Aorta (tissue), 5 donors: ENCODE data around the gene STX5. TPM values are rescaled to one million over a fixed set of nuclear protein-coding genes. Genes with fewer than 3 reads are reported as not detected.

Experiments
- ATAC-seq: fragments of 200-7000 bp; cut with Tn5 transposase; one replicate; pipeline ENCODE4 v1.9.1; 2022; ENCODE audit warnings: moderate library complexity; ENCODE audit not compliant: low FRiP score
- DNase-seq, 2 donors: peaks; one replicate each; pipeline ENCODE4 v3.0.0-alpha.2; 2020
- H3K27ac ChIP-seq, 2 donors: one replicate each; pipeline ENCODE4 v1.5.1; 2013; ENCODE audit warnings: low read length in 2 of 2, mild to moderate bottlenecking in 2 of 2, moderate library complexity in 2 of 2, control low read depth in 1 of 2, inconsistent platforms in 1 of 2, low read depth in 1 of 2
- H3K27me3 ChIP-seq, 2 donors: one replicate each; pipeline ENCODE4 v1.6.1; 2013; ENCODE audit warnings: control low read depth in 1 of 2, low read length in 1 of 2, mild to moderate bottlenecking in 1 of 2, moderate library complexity in 1 of 2; ENCODE audit not compliant: insufficient read depth in 2 of 2, control insufficient read depth in 1 of 2
- H3K36me3 ChIP-seq, 2 donors: one replicate each; pipeline ENCODE4 v1.6.1; 2013; ENCODE audit warnings: control low read depth in 1 of 2, low read length in 1 of 2, mild to moderate bottlenecking in 1 of 2; ENCODE audit not compliant: insufficient read depth in 2 of 2, control insufficient read depth in 1 of 2
- H3K4me1 ChIP-seq, 2 donors: one replicate each; pipeline ENCODE4 v1.6.1; 2013; ENCODE audit warnings: low read length in 2 of 2, control low read depth in 1 of 2, mild to moderate bottlenecking in 1 of 2, moderate library complexity in 1 of 2; ENCODE audit not compliant: insufficient read depth in 2 of 2, control insufficient read depth in 1 of 2
- H3K4me3 ChIP-seq, 2 donors: one replicate each; pipeline ENCODE4 v1.5.1; 2013; ENCODE audit warnings: low read length in 2 of 2, control low read depth in 1 of 2, mild to moderate bottlenecking in 1 of 2
- H3K9me3 ChIP-seq: one replicate; pipeline ENCODE4 v1.6.1; 2013; ENCODE audit warnings: mild to moderate bottlenecking, low read length; ENCODE audit not compliant: control insufficient read depth
- WGBS, 2 donors: extraction: QIAGEN DNeasy Blood & Tissue Kit; methylation state at CpG; one replicate each; pipeline ENCODE4 v1.1.7; 2013; 5-methylcytosine and 5-hydroxymethylcytosine counted together
- intact Hi-C, 2 donors: fragments of 100-400 bp; cut with DNase I; formaldehyde crosslinking; loops; one replicate each; pipeline versions ENCODE4 v1.14.2 to v1.15.0; 2022
- polyA plus RNA-seq, 2 donors: library from polyadenylated mRNA; stranded (reverse); fragments of 200-250 nt; gene quantifications; one replicate each; pipeline ENCODE4 v1.2.3, GENCODE V29; 2013
- total RNA-seq, 2 donors: library from RNA; stranded (reverse); fragmentation: NEBNext Ultra II Directional; extraction: Animal tissue kit (Norgen Biotek cat#: 25700); gene quantifications; one replicate each; pipeline ENCODE4 v1.2.1, GENCODE V29; 2021
- donor health status: healthy with polysubstance abuse.
- donor health status: Bipolar disorder and iron deficiency.
- donor health status: DM: no; HTN: no; CAD: no.
- donor health status: DM: no; HTN: no; CAD: no.
- donor health status: DM: yes; HTN: yes; CAD: no.

Gene STX5
- total and polyA plus RNA-seq, 4 donors, result 19.2 to 46.4 (median 43.3) TPM

DNA sequence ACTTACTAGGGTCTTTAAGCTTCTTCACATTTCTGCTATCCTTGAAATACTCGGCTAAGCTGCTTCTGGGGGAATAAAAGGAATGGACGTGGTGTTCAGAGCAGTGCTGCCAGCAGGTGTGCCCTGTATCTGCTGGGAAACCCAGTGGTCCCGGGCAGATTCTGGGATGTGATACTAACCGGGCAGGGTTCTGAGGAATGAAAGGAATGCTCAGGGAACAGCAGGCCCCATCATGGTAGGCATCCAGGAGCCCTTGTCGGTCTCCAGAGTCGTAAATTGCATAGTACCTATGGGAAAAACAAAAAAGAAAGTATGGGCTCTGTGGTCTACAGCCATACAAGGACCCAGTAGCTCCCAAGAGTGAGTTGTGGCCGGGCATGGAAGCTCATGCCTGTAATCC is 35.6 kb downstream of the STX5 start:
- no peak for DNase-seq
- Histone ChIP-seq H3K4me3 (no peak overlapping the region), H3K4me1 (no peaks in the 10 kb centered on the region), H3K27ac (no peak overlapping the region), H3K27me3 (no peaks in the 10 kb centered on the region), H3K36me3 (peaks cover 0 to 16% of the 10 kb centered on the region in 2 donors), H3K9me3 (no peaks in the 10 kb centered on the region)
- ATAC-seq, result no peak
- 76 to 78% methylated on average over 7 of the region's 7 CpGs for WGBS, 2 donors
- intact Hi-C loops, result no loop called here

DNA sequence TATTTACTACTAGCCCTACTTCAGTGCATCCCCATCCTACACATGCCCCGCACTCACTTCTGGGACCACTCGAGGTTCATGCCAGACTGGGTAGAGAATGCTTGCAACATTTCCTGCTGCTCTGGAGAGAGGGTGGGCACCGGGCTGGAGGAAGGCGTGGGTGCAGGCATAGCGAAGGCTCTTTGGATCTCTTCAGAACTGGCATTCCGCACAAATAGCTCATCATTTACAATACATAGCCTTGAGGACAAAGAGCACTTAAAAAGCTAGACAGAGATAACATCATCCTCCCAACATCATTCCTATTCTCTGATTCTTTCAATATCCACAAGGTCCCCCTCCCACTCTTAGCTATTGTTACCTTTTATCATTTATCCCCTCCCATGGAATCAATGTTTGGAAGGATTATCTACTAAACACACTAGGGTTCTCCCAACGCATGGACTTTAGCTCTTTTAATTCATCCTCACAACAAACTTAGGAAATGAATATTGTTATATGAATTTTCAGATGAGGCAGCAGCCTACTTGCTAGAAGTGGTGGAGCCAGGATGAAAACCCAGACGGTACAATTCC is 37.6 kb downstream of the STX5 start:
- DNase-seq (no peak), ATAC-seq (no peak)
- 89 to 90% methylated on average over 8 of the region's 8 CpGs for WGBS, 2 donors
- Histone ChIP-seq H3K27ac (no peak overlapping the region), H3K9me3 (no peaks in the 10 kb centered on the region), H3K4me3 (no peak overlapping the region), H3K4me1 (no peaks in the 10 kb centered on the region), H3K36me3 (peaks cover 0 to 5% of the 10 kb centered on the region in 2 donors), H3K27me3 (no peaks in the 10 kb centered on the region)
- intact Hi-C loops, result no loop called here

DNA sequence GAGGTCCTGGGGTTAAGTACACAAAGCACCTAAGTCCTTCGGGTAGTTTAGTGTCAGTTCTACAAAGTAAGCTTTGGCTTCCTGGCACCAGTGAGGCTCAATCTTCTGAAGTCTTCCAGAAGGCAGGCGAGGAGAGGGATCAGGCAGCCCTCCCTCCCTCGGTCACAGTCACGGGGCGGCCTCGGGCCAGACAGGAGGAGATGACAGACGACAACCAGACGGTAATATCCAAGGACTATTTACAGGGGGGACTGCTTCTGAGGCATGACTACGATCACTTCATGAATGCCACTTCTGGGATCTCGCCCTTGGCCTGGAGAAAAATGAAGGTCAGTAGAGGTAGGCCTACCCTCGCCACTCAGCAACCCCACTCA is 39.7 kb downstream of the STX5 start:
- ATAC-seq (peak; percentile 34), DNase-seq (peak in 1 of 2 donors; percentile 62)
- H3K36me3 ChIP-seq, result peaks cover 0 to 5% of the 10 kb centered on the region in 2 donors
- no peaks in the 10 kb centered on the region for H3K9me3 ChIP-seq
- no peaks in the 10 kb centered on the region for H3K4me1 ChIP-seq
- H3K27ac ChIP-seq, result peak overlapping the region in 1 of 2 donors; percentile 91
- 20 to 21% methylated on average over 11 of the region's 11 CpGs for WGBS, 2 donors
- intact Hi-C loops, result no loop called here
- H3K4me3 ChIP-seq, result no peak overlapping the region
- H3K27me3 ChIP-seq, result no peaks in the 10 kb centered on the region

DNA sequence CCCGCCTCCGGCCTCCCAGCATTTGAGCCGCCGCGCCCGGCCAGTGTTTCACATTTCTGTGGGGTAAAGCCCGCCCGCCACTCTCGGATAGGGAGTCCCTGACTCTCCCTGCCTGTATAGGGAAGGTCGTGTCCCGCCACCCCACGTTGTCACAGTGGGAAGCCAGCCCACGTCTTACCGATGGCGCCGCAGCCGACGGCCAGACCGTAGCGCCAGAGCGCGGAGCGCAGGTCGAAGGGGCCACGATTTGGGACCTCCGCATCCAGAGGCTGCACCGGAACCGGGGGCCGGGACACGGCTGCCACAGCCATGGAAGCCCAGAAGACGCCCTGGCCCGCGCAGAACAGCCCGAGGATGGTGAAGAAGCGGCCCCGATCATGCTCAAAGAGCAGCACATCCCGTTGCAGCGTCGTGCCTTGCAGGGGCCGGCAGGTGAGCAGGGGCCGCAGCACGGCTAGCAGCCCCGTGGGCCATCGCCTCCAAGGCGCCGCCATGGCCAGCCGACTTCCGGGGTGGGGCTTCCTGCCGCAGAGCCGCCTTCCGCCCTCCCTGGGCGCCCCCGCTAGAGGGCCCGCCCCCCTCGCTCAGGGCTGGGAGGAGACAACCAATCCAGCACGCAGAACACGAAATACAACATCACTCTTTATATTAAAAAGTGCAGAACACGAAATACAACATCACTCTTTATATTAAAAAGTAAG is 40.2 kb downstream of the STX5 start, which contains the start of gene TMEM223:
Gene TMEM223 (minus strand): TSS at position 506 of the 701 bp plus-strand sequence. CDS start 12 bp downstream, at position 494.
- Histone ChIP-seq H3K27ac (peak within 1 kb of the TSS in 1 of 2 donors; percentile 91), H3K36me3 (peaks cover 0 to 5% of the 10 kb centered on the region in 2 donors), H3K27me3 (no peaks in the 10 kb centered on the region), H3K9me3 (no peaks in the 10 kb centered on the region), H3K4me1 (no peaks in the 10 kb centered on the region), H3K4me3 (peak within 1 kb of the TSS; percentile 61 to 88)
- ATAC-seq (peak; percentile 94), DNase-seq (peak; percentile 93 to 96)
- intact Hi-C loops, result no loop called here
- WGBS, 2 donors, result 0 to 1% methylated on average over 47 to 58 of the region's 58 CpGs

DNA sequence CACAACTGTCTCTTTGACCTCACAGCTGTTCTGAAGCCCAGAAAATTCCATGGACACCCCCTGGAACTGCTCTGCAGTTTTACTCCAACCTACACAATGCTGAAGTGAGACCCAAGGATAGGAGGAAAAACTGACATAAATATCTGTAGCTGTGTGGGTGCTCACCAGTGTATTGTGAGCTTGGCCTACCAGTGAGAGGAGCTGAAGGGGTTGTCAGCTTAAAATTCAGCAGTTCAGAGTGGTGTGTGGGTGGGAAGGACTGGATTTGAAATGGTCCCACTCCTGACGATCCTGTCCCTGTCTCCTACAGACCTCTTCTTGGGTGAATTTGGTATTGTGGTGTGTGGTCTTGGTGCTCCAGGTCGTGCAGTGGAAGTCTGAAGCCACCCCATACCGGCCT is 42.3 kb downstream of the STX5 start:
- Histone ChIP-seq H3K4me1 (no peaks in the 10 kb centered on the region), H3K27me3 (no peaks in the 10 kb centered on the region), H3K4me3 (no peak overlapping the region), H3K9me3 (no peaks in the 10 kb centered on the region), H3K27ac (no peak overlapping the region), H3K36me3 (peaks cover 0 to 2% of the 10 kb centered on the region in 2 donors)
- intact Hi-C loops, result loop anchor here in 1 of 2 donors (5.0 kb wide), 2 partner anchors 43 to 93 kb away; partner anchors contain the start of genes SLC3A2, STX5 and TEX54
- no peak for ATAC-seq
- WGBS, 2 donors, result 65 to 80% methylated on average over 3 of the region's 3 CpGs
- no peak for DNase-seq

DNA sequence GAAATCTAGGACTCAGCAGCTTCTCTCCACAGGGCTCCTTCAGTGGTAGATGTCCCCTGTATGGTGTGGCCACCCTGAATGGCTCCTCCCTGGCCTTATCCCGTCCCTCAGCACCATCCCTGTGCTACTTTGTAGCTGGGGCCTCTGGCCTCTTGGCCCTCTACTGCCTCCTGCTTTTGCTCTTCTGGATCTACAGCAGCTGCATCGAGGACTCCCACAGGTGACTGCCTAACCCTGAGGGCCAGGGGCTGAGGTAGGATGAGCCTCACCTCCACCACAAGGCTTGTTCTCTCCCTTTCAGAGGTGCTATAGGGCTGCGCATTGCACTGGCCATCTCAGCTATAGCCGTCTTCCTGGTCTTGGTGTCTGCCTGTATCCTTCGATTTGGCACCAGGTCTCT is 42.9 kb downstream of the STX5 start:
- 65 to 74% methylated on average over 5 of the region's 5 CpGs for WGBS, 2 donors
- intact Hi-C loops, result loop anchor here in 1 of 2 donors (5.0 kb wide), 2 partner anchors 43 to 93 kb away; partner anchors contain the start of genes SLC3A2, STX5 and TEX54
- no peaks in the 10 kb centered on the region for H3K9me3 ChIP-seq
- DNase-seq (no peak), ATAC-seq (no peak)
- H3K4me3 ChIP-seq, result no peak overlapping the region
- H3K4me1 ChIP-seq, result no peaks in the 10 kb centered on the region
- H3K36me3 ChIP-seq, result no peaks in the 10 kb centered on the region
- no peaks in the 10 kb centered on the region for H3K27me3 ChIP-seq
- H3K27ac ChIP-seq, result no peak overlapping the region

DNA sequence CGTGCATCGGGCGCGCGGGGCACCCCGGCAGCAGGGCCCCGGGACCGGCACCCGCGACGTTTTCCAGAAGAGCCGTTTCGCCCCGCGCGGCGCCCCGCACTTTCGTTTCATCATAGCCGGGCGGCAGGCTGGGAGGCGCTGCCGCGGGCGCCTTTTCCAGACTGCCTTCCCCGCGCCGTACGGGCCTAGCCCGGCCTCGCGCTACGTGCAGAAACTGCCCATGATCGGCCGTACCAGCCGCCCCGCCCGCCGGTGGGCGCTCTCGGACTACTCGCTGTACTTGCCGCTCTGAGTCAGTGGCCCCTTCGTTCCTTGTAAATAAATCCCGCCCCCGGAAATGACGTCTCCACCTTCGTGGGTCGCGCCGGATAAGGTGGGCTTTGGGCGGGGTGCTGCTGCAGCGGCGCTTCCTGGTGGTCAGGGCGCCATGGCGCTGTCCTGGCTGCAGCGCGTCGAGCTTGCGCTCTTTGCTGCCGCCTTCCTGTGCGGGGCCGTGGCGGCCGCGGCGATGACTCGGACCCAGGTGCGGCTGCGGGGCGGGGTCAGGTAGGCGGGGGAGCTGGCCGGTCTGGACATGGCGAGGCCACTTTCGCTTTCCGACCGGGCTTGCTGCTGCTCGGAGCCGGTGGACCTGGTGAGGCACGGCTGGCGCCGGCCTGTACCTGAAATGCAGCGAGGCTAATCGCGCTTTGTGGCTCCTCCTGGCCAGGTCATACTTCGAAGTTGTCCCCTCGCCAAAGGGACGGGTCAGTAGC is 44.7 kb downstream of the STX5 start, which contains the start of gene TMEM179B:
Gene TMEM179B (plus strand): TSS at position 398 of the 755 bp plus-strand sequence. CDS start 30 bp downstream, at position 428.
- WGBS, 2 donors, result 0% methylated on average over 86 to 88 of the region's 88 CpGs
- Histone ChIP-seq H3K9me3 (no peaks in the 10 kb centered on the region), H3K27ac (peak within 1 kb of the TSS; percentile 72 to 85), H3K4me3 (peak within 1 kb of the TSS; percentile 78 to 96), H3K27me3 (no peaks in the 10 kb centered on the region), H3K36me3 (peaks cover 0 to 3% of the 10 kb centered on the region in 2 donors), H3K4me1 (no peaks in the 10 kb centered on the region)
- peak; percentile 99 for DNase-seq
- intact Hi-C loops, result loop anchor here in 1 of 2 donors (5.0 kb wide), 2 partner anchors 45 to 95 kb away; partner anchors contain the start of genes SLC3A2, STX5 and TEX54
- peak; percentile 95 for ATAC-seq

DNA sequence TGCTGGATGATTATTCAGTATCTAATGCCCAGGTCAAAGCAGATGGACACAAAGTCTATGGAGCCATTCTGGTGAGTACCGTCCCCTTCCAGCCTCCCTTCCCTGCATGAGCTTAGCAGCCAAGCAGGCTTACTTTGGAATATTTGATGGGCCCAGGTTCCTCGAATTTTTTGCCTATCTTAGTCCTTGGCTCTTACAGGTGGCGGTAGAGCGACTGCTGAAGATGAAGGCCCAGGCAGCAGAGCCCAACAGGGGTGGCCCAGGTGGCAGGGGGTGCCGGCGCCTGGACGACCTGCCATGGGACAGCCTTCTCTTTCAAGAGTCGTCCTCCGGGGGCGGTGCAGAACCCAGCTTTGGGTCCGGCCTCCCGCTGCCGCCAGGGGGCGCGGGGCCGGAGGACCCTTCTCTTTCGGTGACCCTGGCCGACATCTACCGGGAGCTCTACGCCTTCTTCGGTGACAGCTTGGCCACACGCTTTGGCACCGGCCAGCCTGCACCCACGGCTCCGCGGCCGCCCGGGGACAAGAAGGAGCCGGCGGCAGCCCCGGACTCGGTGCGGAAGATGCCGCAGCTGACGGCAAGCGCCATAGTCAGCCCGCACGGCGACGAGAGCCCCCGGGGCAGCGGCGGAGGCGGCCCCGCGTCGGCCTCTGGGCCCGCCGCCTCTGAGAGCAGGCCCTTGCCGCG is 45.4 kb downstream of the STX5 start:
- H3K9me3 ChIP-seq, result no peaks in the 10 kb centered on the region
- peak overlapping the region; percentile 78 to 96 for H3K4me3 ChIP-seq
- no peaks in the 10 kb centered on the region for H3K27me3 ChIP-seq
- peak overlapping the region; percentile 72 to 85 for H3K27ac ChIP-seq
- no peaks in the 10 kb centered on the region for H3K4me1 ChIP-seq
- peak; percentile 92 for ATAC-seq
- H3K36me3 ChIP-seq, result peaks cover 0 to 5% of the 10 kb centered on the region in 2 donors
- intact Hi-C loops, result loop anchor here (1.0 to 5.0 kb wide), 3 partner anchors 46 to 96 kb away; partner anchors contain the start of genes SLC3A2 (in 1 of the 2), STX5 (in 1 of the 2) and TEX54 (in 1 of the 2)
- peak; percentile 92 to 95 for DNase-seq
- WGBS, 2 donors, result 1% methylated on average over 46 to 51 of the region's 51 CpGs
